Panc1 (cell line): ENCODE measurements around the gene CD22. TPM values are rescaled to one million over a fixed set of nuclear protein-coding genes. Genes with fewer than 3 reads are reported as not detected.

Experiments used
- ATAC-seq: fragments of 200-7000 bp; cut with Tn5 transposase; 2 replicates; pipeline ENCODE4 v1.9.1; 2020; ENCODE audit warnings: mild to moderate bottlenecking, moderate library complexity
- BruUV-seq: library from RNA; stranded (reverse); fragments of 400-500 nt; replicated peaks from 2 replicates; lab custom pipeline; 2021; lab: Mats Ljungman, UMichigan
- CTCF ChIA-PET: fragments of 300-600 bp; sonication (Branson Sonifier 250); formaldehyde crosslinking; loops from one replicate; lab custom pipeline; 2022; ENCODE audit warnings: antibody characterized with exemption; lab: Charles Lee
- POLR2A ChIA-PET: fragments of 300-600 bp; sonication (Branson Sonifier 250); formaldehyde crosslinking; loops from one replicate; lab custom pipeline; 2022; ENCODE audit warnings: antibody characterized with exemption; lab: Charles Lee
- DNase-seq: peaks from one replicate; pipeline ENCODE4 v3.0.0-alpha.2; 2010; ENCODE audit warnings: low read depth, low spot score
- H3K27ac ChIP-seq: 2 replicates; pipeline ENCODE4 v1.5.1; 2011; ENCODE audit warnings: mild to moderate bottlenecking, low read length, inconsistent platforms
- H3K27me3 ChIP-seq: fragments of 200-500 bp; sonication (Bioruptor generic); 2 replicates; pipeline ENCODE4 v1.6.0; 2014; ENCODE audit warnings: low read length, inconsistent platforms; ENCODE audit not compliant: control insufficient read depth, insufficient read depth
- H3K36me3 ChIP-seq: fragments of 200-500 bp; sonication (Bioruptor generic); 2 replicates; pipeline ENCODE4 v1.5.1; 2014; ENCODE audit warnings: inconsistent platforms, mild to moderate bottlenecking, low read length, moderate library complexity; ENCODE audit not compliant: control insufficient read depth, insufficient read depth
- H3K4me1 ChIP-seq: 2 replicates; pipeline ENCODE4 v1.5.1; 2011; ENCODE audit warnings: inconsistent platforms, mild to moderate bottlenecking, low read length, moderate library complexity; ENCODE audit not compliant: control insufficient read depth, insufficient read depth
- H3K4me3 ChIP-seq, 2 experiments: 2 replicates each; pipeline ENCODE4 v1.5.1; 2011 to 2012; ENCODE audit warnings: low read depth in 2 of 2, low read length in 2 of 2, mild to moderate bottlenecking in 2 of 2, inconsistent platforms in 1 of 2, moderate library complexity in 1 of 2
- H3K9me3 ChIP-seq: fragments of 200-500 bp; sonication (Bioruptor generic); 2 replicates; pipeline ENCODE4 v1.5.1; 2014; ENCODE audit warnings: low read depth, mild to moderate bottlenecking, inconsistent platforms, low read length, moderate library complexity; ENCODE audit not compliant: control insufficient read depth, insufficient read depth
- CTCF ChIP-seq: fragments of 450-650 bp; IDR thresholded peaks from 2 replicates; pipeline ENCODE4 v1.5.1; 2017; ENCODE audit warnings: mild to moderate bottlenecking
- POLR2AphosphoS5 ChIP-seq: IDR thresholded peaks from 2 replicates; pipeline ENCODE4 v1.6.1; 2012; ENCODE audit warnings: mild to moderate bottlenecking, low read depth, low read length, moderate library complexity
- REST ChIP-seq, 2 experiments: IDR thresholded peaks; 2 replicates each; pipeline ENCODE4 v1.6.1; 2011 to 2012; ENCODE audit warnings: low read depth in 2 of 2, control low read depth in 1 of 2, low read length in 1 of 2, mild to moderate bottlenecking in 1 of 2, moderate library complexity in 1 of 2; ENCODE audit not compliant: insufficient read depth in 1 of 2
- SIN3A ChIP-seq: IDR thresholded peaks from 2 replicates; pipeline ENCODE4 v1.6.1; 2012; ENCODE audit warnings: low read depth, mild to moderate bottlenecking, low read length, moderate library complexity, borderline replicate concordance; ENCODE audit not compliant: insufficient read depth
- TCF7L2 ChIP-seq: IDR thresholded peaks from 2 replicates; pipeline ENCODE4 v1.6.1; 2011; ENCODE audit warnings: mild to moderate bottlenecking, low read depth, low read length, inconsistent platforms
- in situ Hi-C: cut with HindIII; loops from 2 replicates; pipeline ENCODE4 v1.10.0; 2016; ENCODE audit warnings: low sequenced_read_pairs, low pct_unique_long_range_greater_than_20kb
- intact Hi-C: fragments of 100-400 bp; cut with micrococcal nuclease; formaldehyde crosslinking; loops from one replicate; pipeline ENCODE4 v1.10.0; 2022; ENCODE audit not compliant: unreplicated experiment
- total RNA-seq: library from RNA; stranded (reverse); gene quantifications from one replicate; pipeline ENCODE4 v1.2.1, GENCODE V29; 2021; ENCODE audit not compliant: unreplicated experiment

Gene CD22
- total RNA-seq, 1 experiment from 2014 or later, result 0.74 TPM

GRCh38 chr19:35331551-35332214 is 2.7 kb downstream of the CD22 start:
- POLR2A ChIA-PET, result no interaction called here
- TF ChIP-seq POLR2AphosphoS5 (no peak), CTCF (no peak), TCF7L2 (no peak), REST (IDR thresholded peaks at IDR 0.05; ENCODE audit: insufficient read depth in 1 of 2, low read depth in 2 of 2, low read length in 1 of 2) (no peak), SIN3A (no peak)

GRCh38 chr19:35332817-35333216 is 3.8 kb downstream of the CD22 start:
- no peak for TF ChIP-seq TCF7L2
- TF ChIP-seq CTCF, result no peak
- no peak for TF ChIP-seq POLR2AphosphoS5
- TF ChIP-seq SIN3A, result no peak
- no peak for TF ChIP-seq REST (IDR thresholded peaks at IDR 0.05; ENCODE audit: insufficient read depth in 1 of 2, low read depth in 2 of 2, low read length in 1 of 2)
- BruUV-seq, result no TSS peak
- Histone ChIP-seq H3K4me3 (no peak overlapping the region), H3K9me3 (no peaks in the 10 kb centered on the region), H3K36me3 (no peaks in the 10 kb centered on the region), H3K4me1 (no peaks in the 10 kb centered on the region), H3K27ac (no peak overlapping the region), H3K27me3 (no peaks in the 10 kb centered on the region)
- CTCF ChIA-PET, result no interaction called here
- ATAC-seq, result no peak
- no peak for DNase-seq
- POLR2A ChIA-PET, result no interaction called here
- intact Hi-C loops, result no loop called here
- in situ Hi-C loops, result no loop called here

More at GRCh38 chr19:35331551-35332214, 2.7 kb downstream of the CD22 start:
- Histone ChIP-seq H3K4me1 (no peaks in the 10 kb centered on the region), H3K9me3 (no peaks in the 10 kb centered on the region), H3K4me3 (no peak overlapping the region), H3K27ac (no peak overlapping the region), H3K27me3 (no peaks in the 10 kb centered on the region), H3K36me3 (no peaks in the 10 kb centered on the region)
- intact Hi-C loops, result no loop called here
- ATAC-seq (no peak), DNase-seq (no peak)
- BruUV-seq, result no TSS peak
- in situ Hi-C loops, result no loop called here
- CTCF ChIA-PET, result no interaction called here
